Body of pancreas (tissue), 4 donors: ENCODE data around the gene MSANTD2. TPM values are rescaled to one million over a fixed set of nuclear protein-coding genes. Genes with fewer than 3 reads are reported as not detected.
A peak's percentile ranks its signal among the peaks of the same experiment; 100 is the strongest.
"Not testable (repeated sequence)": the region's sequence is repeated elsewhere in the genome, so short reads cannot be mapped to it uniquely, and the experiment has no call there.

ENCODE experiments used
- ATAC-seq: fragments of 150-250 bp; one replicate; pipeline ENCODE4 v1.9.1; 2016
- DNase-seq, 4 donors: peaks; one replicate each; pipeline ENCODE4 v3.0.0-alpha.2; 2019
- H3K27ac ChIP-seq, 4 donors: fragments of 200-600 bp; sonication (generic); 1 replicate in 3 of 4; 2 replicates in 1 of 4; pipeline versions ENCODE4 v1.5.1 to v1.6.1; 2016 to 2019; ENCODE audit warnings: mild to moderate bottlenecking in 1 of 4, mixed read lengths in 1 of 4, moderate library complexity in 1 of 4
- H3K27me3 ChIP-seq, 2 donors: fragments of 200-600 bp; sonication (generic); one replicate each; pipeline ENCODE4 v1.6.0; 2016; ENCODE audit warnings: mild to moderate bottlenecking in 1 of 2
- H3K36me3 ChIP-seq, 2 donors: fragments of 200-600 bp; sonication (generic); replicated peaks in 1 of 2; 2 replicates each; pipeline ENCODE4 v1.5.1; 2016; ENCODE audit warnings: low read depth in 2 of 2; ENCODE audit not compliant: insufficient read depth in 1 of 2
- H3K4me1 ChIP-seq: fragments of 200-600 bp; sonication (generic); one replicate; pipeline ENCODE4 v1.6.0; 2016
- H3K4me3 ChIP-seq, 2 donors: fragments of 200-600 bp; sonication (generic); 1 replicate in 1 of 2; 2 replicates in 1 of 2; pipeline ENCODE4 v1.5.1; 2016 to 2019
- H3K9me3 ChIP-seq, 3 donors: fragments of 200-600 bp; sonication (generic); 1 replicate in 2 of 3; 2 replicates in 1 of 3; pipeline ENCODE4 v1.5.1; 2016
- POLR2A ChIP-seq, 3 donors: fragments of 450-650 bp; IDR thresholded peaks; one replicate each; pipeline ENCODE4 v1.6.1; 2016; ENCODE audit warnings: antibody characterized with exemption in 3 of 3, mild to moderate bottlenecking in 2 of 3
- WGBS, 2 donors: methylation state at CpG; one replicate each; pipeline ENCODE4 v1.1.5; 2017; 5-methylcytosine and 5-hydroxymethylcytosine counted together
- intact Hi-C: fragments of 100-400 bp; cut with DNase I; formaldehyde crosslinking; loops from one replicate; pipeline ENCODE4 v1.15.1; 2023
- total RNA-seq, 2 donors: library from RNA; depleted of rRNA; stranded (reverse); fragments of >200 nt; gene quantifications; one replicate each; pipeline ENCODE4 v1.1.0, GENCODE V29; 2016
- TF ChIP-seq, protein P1 (sequence below), 7 experiments: fragments of 450-650 bp in 4 of 7; fragments of 200-600 bp in 3 of 7; sonication (generic) in 3 of 7; IDR thresholded peaks; one replicate each; pipeline ENCODE4 v1.5.1; 2016 to 2019; ENCODE audit warnings: antibody characterized with exemption in 7 of 7

The MSANTD2 gene
- total RNA-seq, 2 donors from 2014 or later = 13.0 to 23.7 TPM

DNA sequence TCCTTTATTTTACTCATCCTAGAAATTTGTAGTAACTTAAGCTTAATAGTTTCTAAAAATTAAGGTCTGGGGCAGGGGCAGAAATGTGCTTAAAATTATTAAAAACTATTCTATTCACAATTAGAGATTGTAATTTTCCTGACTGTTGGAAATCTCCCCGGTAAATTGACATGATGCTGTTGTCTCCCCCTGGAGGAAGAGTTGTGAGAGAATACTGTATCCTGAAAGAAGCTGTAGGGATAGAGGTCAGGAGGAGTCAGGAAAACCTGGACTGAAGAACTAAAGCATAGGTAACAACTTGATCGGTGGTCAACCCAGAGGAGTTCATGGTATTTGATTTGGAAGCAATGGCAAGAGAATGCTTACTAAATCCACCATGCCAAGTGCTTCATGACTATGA lies 21.9 kb downstream of the MSANTD2 start:
- H3K4me1 ChIP-seq = peaks cover 17% of the 10 kb centered on the region
- TF ChIP-seq POLR2A (IDR thresholded peaks at IDR 0.05) = no peak
- TF ChIP-seq, protein P1, sequence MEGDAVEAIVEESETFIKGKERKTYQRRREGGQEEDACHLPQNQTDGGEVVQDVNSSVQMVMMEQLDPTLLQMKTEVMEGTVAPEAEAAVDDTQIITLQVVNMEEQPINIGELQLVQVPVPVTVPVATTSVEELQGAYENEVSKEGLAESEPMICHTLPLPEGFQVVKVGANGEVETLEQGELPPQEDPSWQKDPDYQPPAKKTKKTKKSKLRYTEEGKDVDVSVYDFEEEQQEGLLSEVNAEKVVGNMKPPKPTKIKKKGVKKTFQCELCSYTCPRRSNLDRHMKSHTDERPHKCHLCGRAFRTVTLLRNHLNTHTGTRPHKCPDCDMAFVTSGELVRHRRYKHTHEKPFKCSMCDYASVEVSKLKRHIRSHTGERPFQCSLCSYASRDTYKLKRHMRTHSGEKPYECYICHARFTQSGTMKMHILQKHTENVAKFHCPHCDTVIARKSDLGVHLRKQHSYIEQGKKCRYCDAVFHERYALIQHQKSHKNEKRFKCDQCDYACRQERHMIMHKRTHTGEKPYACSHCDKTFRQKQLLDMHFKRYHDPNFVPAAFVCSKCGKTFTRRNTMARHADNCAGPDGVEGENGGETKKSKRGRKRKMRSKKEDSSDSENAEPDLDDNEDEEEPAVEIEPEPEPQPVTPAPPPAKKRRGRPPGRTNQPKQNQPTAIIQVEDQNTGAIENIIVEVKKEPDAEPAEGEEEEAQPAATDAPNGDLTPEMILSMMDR (IDR thresholded peaks at IDR 0.05) = no peak
- no peaks in the 10 kb centered on the region for H3K9me3 ChIP-seq
- peak overlapping the region in 1 of 4 donors; percentile 57 for H3K27ac ChIP-seq
- WGBS, 2 donors = 81 to 86% methylated on average over 2 of the region's 2 CpGs
- no peak overlapping the region for H3K4me3 ChIP-seq
- intact Hi-C loops = no loop called here
- no peak for ATAC-seq
- H3K36me3 ChIP-seq = no peaks in the 10 kb centered on the region
- no peaks in the 10 kb centered on the region for H3K27me3 ChIP-seq
- no peak for DNase-seq

DNA sequence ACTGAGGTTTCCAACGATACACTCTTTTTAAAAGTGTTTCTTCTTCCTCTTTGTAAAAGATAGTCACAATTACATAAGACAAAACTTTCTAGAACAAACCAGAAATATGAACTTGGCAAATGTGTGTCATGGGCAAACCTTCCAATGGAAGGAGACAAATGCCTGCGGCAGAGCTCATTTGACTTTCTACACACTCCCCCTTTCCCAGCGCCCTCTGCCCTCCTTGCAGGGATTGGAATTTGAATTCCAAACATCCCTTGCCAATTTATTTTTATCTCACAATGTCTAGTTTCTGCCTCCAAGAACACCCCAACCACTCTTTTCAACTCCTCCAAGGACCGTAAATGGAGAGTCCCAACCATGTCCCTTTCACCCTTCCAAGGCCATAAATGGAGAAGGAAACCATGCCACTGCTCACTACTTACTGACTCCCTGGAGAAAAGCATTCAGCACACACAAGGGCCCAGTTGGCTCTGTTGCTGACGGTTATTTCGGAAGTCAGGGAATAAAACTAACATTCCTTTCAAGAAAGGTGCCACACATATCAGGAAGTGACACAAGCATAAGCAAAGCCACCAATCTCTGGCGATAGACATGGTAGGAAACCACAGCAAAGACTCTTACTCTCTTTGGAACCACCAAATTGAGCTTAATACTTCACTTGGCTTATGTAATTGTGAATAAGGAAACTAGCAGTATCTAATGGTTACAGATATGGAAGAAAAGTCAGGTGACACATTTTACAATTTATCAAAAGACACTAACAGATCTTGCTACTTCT lies 23.2 kb downstream of the MSANTD2 start:
- no peak for ATAC-seq
- no peaks in the 10 kb centered on the region for H3K27me3 ChIP-seq
- no peak overlapping the region for H3K4me3 ChIP-seq
- peaks cover 17% of the 10 kb centered on the region for H3K4me1 ChIP-seq
- intact Hi-C loops = no loop called here
- H3K36me3 ChIP-seq = no peaks in the 10 kb centered on the region
- peak overlapping the region in 2 of 4 donors; percentile 0 to 33 for H3K27ac ChIP-seq
- no peak for DNase-seq
- no peak for TF ChIP-seq POLR2A (IDR thresholded peaks at IDR 0.05)
- TF ChIP-seq, protein P1 (IDR thresholded peaks at IDR 0.05) = no peak
- WGBS, 2 donors = 87 to 93% methylated on average over 7 of the region's 7 CpGs
- H3K9me3 ChIP-seq = no peaks in the 10 kb centered on the region

DNA sequence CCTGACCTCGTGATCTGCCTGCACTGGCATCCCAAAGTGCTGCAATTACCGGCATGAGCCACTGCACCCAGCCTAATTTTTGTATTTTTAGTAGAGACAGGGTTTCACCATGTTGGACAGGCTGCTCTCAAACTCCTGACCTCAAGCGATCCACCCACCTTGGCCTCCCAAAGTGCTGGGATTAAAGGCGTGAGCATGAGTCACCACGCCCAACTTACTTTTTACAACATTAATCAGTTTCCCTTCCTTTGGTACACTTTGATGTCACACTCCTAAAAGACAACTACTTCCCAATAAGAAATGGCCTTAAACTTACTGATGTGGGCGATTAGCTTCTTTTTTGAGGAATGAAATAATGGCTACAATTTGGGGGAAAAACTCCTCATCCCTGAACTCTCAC lies 29.2 kb downstream of the MSANTD2 start:
- H3K36me3 ChIP-seq, H3K27ac ChIP-seq, DNase-seq, H3K4me3 ChIP-seq, ATAC-seq, H3K27me3 ChIP-seq, intact Hi-C loops, H3K9me3 ChIP-seq, H3K4me1 ChIP-seq: not testable (repeated sequence)
- 96% methylated on average over 6 of the region's 6 CpGs for WGBS, 2 donors

DNA sequence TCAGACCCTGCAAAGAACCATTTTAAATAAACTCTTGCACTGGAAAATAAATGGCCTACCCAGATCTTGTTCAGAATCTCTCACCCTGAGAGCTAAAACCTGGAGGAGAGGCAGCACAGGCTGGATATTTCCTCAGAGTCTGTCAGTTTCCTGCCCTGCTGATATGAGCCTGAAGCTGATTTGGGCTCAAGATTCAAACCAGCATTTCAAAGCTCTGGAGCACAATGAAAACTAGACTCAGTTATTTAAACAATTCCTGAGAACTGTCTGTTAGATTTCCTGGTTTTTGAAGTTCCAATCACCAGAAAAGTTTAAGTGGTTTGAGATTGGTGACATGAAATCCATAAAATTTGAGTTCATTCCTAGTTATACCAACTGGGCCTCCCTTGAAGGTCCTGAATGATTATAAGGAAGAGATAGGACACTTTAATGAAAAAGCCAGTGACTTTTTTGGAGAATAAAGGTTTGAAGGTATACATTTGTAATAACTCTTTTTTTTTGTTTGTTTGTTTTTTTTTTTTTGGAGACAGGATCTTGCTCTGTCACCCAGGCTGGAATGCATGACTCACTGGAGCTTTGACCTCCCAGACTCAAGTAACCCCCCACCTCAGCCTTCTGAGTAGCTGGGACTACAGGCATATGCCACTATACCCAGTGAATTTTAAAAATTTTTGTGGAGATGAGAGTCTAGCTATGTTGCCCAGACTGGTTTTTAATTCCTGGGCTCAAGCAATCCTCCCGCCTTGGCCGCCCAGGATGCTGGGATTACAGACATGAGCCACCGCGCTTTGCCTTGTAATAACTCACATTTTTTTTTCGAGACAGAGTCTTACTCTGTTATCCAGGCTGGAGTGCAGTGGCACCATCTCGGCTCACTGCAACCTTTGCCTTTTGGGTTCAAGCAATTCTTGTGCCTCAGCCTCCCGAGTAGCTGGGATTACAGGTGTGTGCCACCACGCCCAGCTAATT lies 30.1 kb downstream of the MSANTD2 start:
- ATAC-seq = no peak
- no peak overlapping the region for H3K4me3 ChIP-seq
- no peak for TF ChIP-seq POLR2A (IDR thresholded peaks at IDR 0.05)
- TF ChIP-seq, protein P1 (IDR thresholded peaks at IDR 0.05) = no peak
- intact Hi-C loops = loop anchor here (10.0 kb wide), 1 partner anchor 105 kb away; no protein-coding TSS in a partner anchor
- peak overlapping the region in 1 of 4 donors; percentile 1 for H3K27ac ChIP-seq
- no peak for DNase-seq
- H3K9me3 ChIP-seq = no peaks in the 10 kb centered on the region
- peaks cover 3% of the 10 kb centered on the region for H3K4me1 ChIP-seq
- H3K27me3 ChIP-seq = no peaks in the 10 kb centered on the region
- H3K36me3 ChIP-seq = peaks cover 0 to 2% of the 10 kb centered on the region in 2 donors
- 97% methylated on average over 8 of the region's 8 CpGs for WGBS, 2 donors

DNA sequence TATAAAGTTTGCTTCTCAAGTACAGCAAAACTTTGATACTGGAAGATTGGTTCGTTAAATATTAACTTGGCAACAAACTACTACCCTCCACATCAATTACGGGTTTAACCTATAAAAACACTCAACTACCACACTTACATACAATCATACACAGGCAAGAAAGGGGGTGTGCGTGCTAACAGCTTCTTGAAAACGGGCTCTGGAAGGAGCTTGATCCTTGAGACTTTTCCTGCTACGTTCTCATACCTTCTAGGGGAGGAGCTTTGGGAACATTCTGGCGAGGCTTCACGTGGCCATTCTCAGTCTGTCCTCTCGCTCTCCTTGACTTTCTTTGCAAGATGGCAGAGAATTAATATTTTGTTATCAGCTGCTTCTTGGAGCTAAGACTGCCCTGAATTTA lies 31.3 kb downstream of the MSANTD2 start:
- Histone ChIP-seq H3K36me3 (peaks cover 0 to 2% of the 10 kb centered on the region in 2 donors), H3K27ac (no peak overlapping the region), H3K27me3 (no peaks in the 10 kb centered on the region), H3K4me3 (no peak overlapping the region), H3K4me1 (peaks cover 14% of the 10 kb centered on the region), H3K9me3 (no peaks in the 10 kb centered on the region)
- no peak for TF ChIP-seq POLR2A (IDR thresholded peaks at IDR 0.05)
- TF ChIP-seq, protein P1 (IDR thresholded peaks at IDR 0.05) = no peak
- 56 to 60% methylated on average over 8 of the region's 8 CpGs for WGBS, 2 donors
- intact Hi-C loops = loop anchor here (10.0 kb wide), 1 partner anchor 104 kb away; no protein-coding TSS in a partner anchor
- DNase-seq (no peak), ATAC-seq (no peak)
